Measurements from ENCODE around the gene KRT37. TPM values are rescaled to one million over a fixed set of nuclear protein-coding genes. Genes with fewer than 3 reads are reported as not detected.

KRT37 gene
- not detected for total RNA-seq

GRCh38 chr17:41424111-41424635 lies at the start of gene KRT37:
Gene KRT37 (minus strand): TSS chr17:41424585. CDS start chr17:41424523, 62 bp downstream.
- intact Hi-C loops (cut with DNase I): no loop called here
- no peaks in the 10 kb centered on the region for H3K9me3 ChIP-seq
- H3K4me3 ChIP-seq (replicated peaks in 1 of 3): no peak within 1 kb of the TSS
- H3K27me3 ChIP-seq: no peaks in the 10 kb centered on the region
- TF ChIP-seq POLR2A (IDR thresholded peaks at IDR 0.05) (no peak), CTCF (IDR thresholded peaks at IDR 0.05) (no peak)
- 95% methylated on average over 12 to 13 of the region's 13 CpGs for WGBS, 2 donors
- no peak within 1 kb of the TSS for H3K27ac ChIP-seq
- H3K4me1 ChIP-seq: no peaks in the 10 kb centered on the region
- H3K36me3 ChIP-seq: no peaks in the 10 kb centered on the region
- DNase-seq: no peak

- Histone ChIP-seq H3K4me1 (peaks cover 0 to 5% of the 10 kb centered on the region in 2 donors), H3K27me3 (no peaks in the 10 kb centered on the region), H3K27ac (no peak overlapping the region), H3K9me3 (no peaks in the 10 kb centered on the region), H3K36me3 (no peaks in the 10 kb centered on the region), H3K4me3 (replicated peaks in 1 of 3) (no peak overlapping the region)
- DNase-seq: no peak
- intact Hi-C loops (cut with DNase I): no loop called here
- no peak for TF ChIP-seq CTCF (IDR thresholded peaks at IDR 0.05)
- no peak for TF ChIP-seq POLR2A (IDR thresholded peaks at IDR 0.05)
Measured at GRCh38 chr17:41468346-41468745, 44.0 kb upstream of the KRT37 start.

GRCh38 chr17:41467561-41467960 lies 43.2 kb upstream of the KRT37 start:
- Histone ChIP-seq H3K36me3 (no peaks in the 10 kb centered on the region), H3K27ac (no peak overlapping the region), H3K27me3 (no peaks in the 10 kb centered on the region), H3K9me3 (no peaks in the 10 kb centered on the region), H3K4me1 (peaks cover 0 to 5% of the 10 kb centered on the region in 2 donors), H3K4me3 (replicated peaks in 1 of 3) (no peak overlapping the region)
- DNase-seq: no peak
- intact Hi-C loops (cut with DNase I): no loop called here
- WGBS, 2 donors: 62 to 66% methylated on average over 4 of the region's 4 CpGs
- TF ChIP-seq CTCF (IDR thresholded peaks at IDR 0.05) (no peak), POLR2A (IDR thresholded peaks at IDR 0.05) (no peak)

- intact Hi-C loops (cut with DNase I): no loop called here
- no peak within 1 kb of the TSS for H3K27ac ChIP-seq
- no peaks in the 10 kb centered on the region for H3K36me3 ChIP-seq
- no peak for TF ChIP-seq POLR2A (IDR thresholded peaks at IDR 0.05)
- no peak for TF ChIP-seq CTCF (IDR thresholded peaks at IDR 0.05)
- H3K27me3 ChIP-seq: no peaks in the 10 kb centered on the region
- no peak for DNase-seq
- H3K9me3 ChIP-seq: no peaks in the 10 kb centered on the region
- peaks cover 0 to 5% of the 10 kb centered on the region in 2 donors for H3K4me1 ChIP-seq
- WGBS, 2 donors: 83 to 90% methylated on average over 6 to 14 of the region's 14 CpGs
- H3K4me3 ChIP-seq (replicated peaks in 1 of 3): no peak within 1 kb of the TSS
Measured at GRCh38 chr17:41466988-41467387, 42.6 kb upstream of the KRT37 start, which contains the start of gene KRT32. Gene KRT32 (minus strand): TSS chr17:41467386. CDS start chr17:41467325, 61 bp downstream.

- H3K27me3 ChIP-seq: no peaks in the 10 kb centered on the region
- no peaks in the 10 kb centered on the region for H3K36me3 ChIP-seq
- 15 to 38% methylated on average over 6 of the region's 6 CpGs for WGBS, 2 donors
- TF ChIP-seq POLR2A (IDR thresholded peaks at IDR 0.05): no peak
- no peak for TF ChIP-seq CTCF (IDR thresholded peaks at IDR 0.05)
- DNase-seq: peak; percentile 68 to 80
- intact Hi-C loops (cut with DNase I): no loop called here
- H3K4me1 ChIP-seq: peaks cover 0 to 5% of the 10 kb centered on the region in 2 donors
- no peaks in the 10 kb centered on the region for H3K9me3 ChIP-seq
- no peak overlapping the region for H3K27ac ChIP-seq
- no peak overlapping the region for H3K4me3 ChIP-seq (replicated peaks in 1 of 3)
Measured at GRCh38 chr17:41464682-41465081, 40.3 kb upstream of the KRT37 start.

Measured in thyroid gland (tissue), 4 donors.